ENCODE data around the gene ATP5MG.
"Not testable (repeated sequence)": the region's sequence is repeated elsewhere in the genome, so short reads cannot be mapped to it uniquely, and the experiment has no call there.

ATP5MG gene

GRCh38 chr11:118410055-118410745 lies 8.8 kb downstream of the ATP5MG start:
- DNase-seq (ENCODE audit: low read depth): no peak

- DNase-seq (ENCODE audit: low read depth): no peak
Observed at GRCh38 chr11:118411530-118411929, 10.1 kb downstream of the ATP5MG start.

- DNase-seq (ENCODE audit: low read depth): no peak
Observed at GRCh38 chr11:118412921-118413320, 11.5 kb downstream of the ATP5MG start.

GRCh38 chr11:118415062-118415738 lies 13.8 kb downstream of the ATP5MG start:
- no peak for DNase-seq (ENCODE audit: low read depth)

- no peak for DNase-seq (ENCODE audit: low read depth)
Observed at GRCh38 chr11:118415739-118416068, 14.3 kb downstream of the ATP5MG start.

- not testable (repeated sequence) for DNase-seq (ENCODE audit: low read depth)
Observed at GRCh38 chr11:118416900-118417299, 15.5 kb downstream of the ATP5MG start.

GRCh38 chr11:118417801-118418200 lies 16.4 kb downstream of the ATP5MG start:
- DNase-seq (ENCODE audit: low read depth): no peak

GRCh38 chr11:118418766-118419165 lies 17.4 kb downstream of the ATP5MG start:
- DNase-seq (ENCODE audit: low read depth): no peak

- DNase-seq (ENCODE audit: low read depth): no peak
Observed at GRCh38 chr11:118427707-118428106, 26.3 kb downstream of the ATP5MG start.

GRCh38 chr11:118430956-118431355 lies 29.6 kb downstream of the ATP5MG start:
- DNase-seq (ENCODE audit: low read depth): no peak

GRCh38 chr11:118434123-118434552 lies 32.7 kb downstream of the ATP5MG start:
- DNase-seq (ENCODE audit: low read depth): no peak

GRCh38 chr11:118434553-118435289 lies 33.3 kb downstream of the ATP5MG start:
- DNase-seq (ENCODE audit: low read depth): peak; percentile 5

GRCh38 chr11:118435290-118435892 lies 34.0 kb downstream of the ATP5MG start:
- DNase-seq (ENCODE audit: low read depth): peak; percentile 29

GRCh38 chr11:118435893-118436624 lies 34.7 kb downstream of the ATP5MG start, which contains the start of gene KMT2A:
KMT2A (plus strand) TSS chr11:118436492; CDS start chr11:118436513, 21 bp downstream.
- peak; percentile 92 for DNase-seq (ENCODE audit: low read depth)

GRCh38 chr11:118436639-118437207 lies 35.3 kb downstream of the ATP5MG start:
- DNase-seq (ENCODE audit: low read depth): peak; percentile 3

- DNase-seq (ENCODE audit: low read depth): peak; percentile 12
Observed at GRCh38 chr11:118437208-118438125, 36.1 kb downstream of the ATP5MG start.

- peak; percentile 25 for DNase-seq (ENCODE audit: low read depth)
Observed at GRCh38 chr11:118438314-118438931, 37.0 kb downstream of the ATP5MG start.

- DNase-seq (ENCODE audit: low read depth): no peak
Observed at GRCh38 chr11:118439646-118440045, 38.2 kb downstream of the ATP5MG start.

- no peak for DNase-seq (ENCODE audit: low read depth)
Observed at GRCh38 chr11:118441770-118442275, 40.4 kb downstream of the ATP5MG start.

- DNase-seq (ENCODE audit: low read depth): no peak
Observed at GRCh38 chr11:118442301-118442700, 40.9 kb downstream of the ATP5MG start.
